ENCODE measurements around the gene NPFFR1.

NPFFR1 gene

GRCh38 chr10:70281609-70282008 lies 2.2 kb downstream of the NPFFR1 start:
- Histone ChIP-seq H3K23ac (ENCODE audit: low read length) (no peak overlapping the region), H2BK5ac (ENCODE audit: low read depth, low read length, poor library complexity) (no peak overlapping the region), H2AFZ (ENCODE audit: insufficient read depth, low read length, poor library complexity) (no peak overlapping the region), H3K79me1 (ENCODE audit: low read length) (no peaks in the 10 kb centered on the region), H2BK12ac (ENCODE audit: low read length) (no peak overlapping the region), H3K4ac (ENCODE audit: low read depth, low read length) (no peak overlapping the region), H4K8ac (ENCODE audit: low read depth, low read length) (no peak overlapping the region), H4K91ac (ENCODE audit: low read depth, low read length) (no peak overlapping the region), H2AK5ac (ENCODE audit: low read length) (no peak overlapping the region), H3K4me3 (ENCODE audit: low read depth, low read length) (no peak overlapping the region), H3K27me3 (ENCODE audit: insufficient read depth, low read length) (peaks cover 27% of the 10 kb centered on the region), H4K12ac (ENCODE audit: low read depth, low read length) (no peak overlapping the region), H3K9me3 (ENCODE audit: insufficient read depth, low read depth, low read length) (peaks cover 3% of the 10 kb centered on the region), H3K36me3 (ENCODE audit: control insufficient read depth in 1 of 2, insufficient read depth in 2 of 2, low read length in 2 of 2) (no peaks in the 10 kb centered on the region), H3K27ac (ENCODE audit: low read depth, low read length) (no peak overlapping the region), H3K4me1 (ENCODE audit: control insufficient read depth in 1 of 2, insufficient read depth in 2 of 2, low read length in 2 of 2) (peaks cover 0 to 3% of the 10 kb centered on the region in 2 experiments), H3K79me2 (ENCODE audit: control insufficient read depth, insufficient read depth, low read length, poor library complexity) (no peaks in the 10 kb centered on the region), H3K14ac (ENCODE audit: low read length) (no peak overlapping the region), H2BK120ac (ENCODE audit: insufficient read depth, low read length, poor library complexity) (no peak overlapping the region), H3K4me2 (ENCODE audit: low read length) (no peak overlapping the region), H3K18ac (ENCODE audit: low read length) (no peak overlapping the region), H3K9ac (ENCODE audit: low read length) (no peak overlapping the region)
- no peak for DNase-seq
- no CpG with 5 or more reads among the region's 1 CpG for WGBS (ENCODE audit: extremely low coverage, insufficient coverage, insufficient read length)

DNA sequence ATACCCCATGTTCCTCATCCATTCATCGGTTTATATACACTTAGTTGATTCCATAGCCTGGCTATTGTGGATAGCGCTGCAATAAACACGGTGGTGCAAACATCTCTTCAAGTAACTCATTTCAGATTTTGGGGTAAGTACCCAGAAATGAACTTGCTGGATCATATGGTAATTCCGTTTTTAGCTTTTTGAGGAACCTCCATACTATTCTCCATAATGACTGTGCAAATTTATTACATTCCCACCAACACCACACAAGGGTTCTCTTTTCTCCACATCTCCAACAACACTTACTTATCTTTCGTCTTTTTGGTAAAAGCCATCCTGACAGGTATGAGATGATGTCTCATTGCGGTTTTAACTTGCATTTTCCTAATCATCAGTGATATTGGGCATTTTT lies 3.7 kb downstream of the NPFFR1 start:
- Histone ChIP-seq H3K79me2 (ENCODE audit: control insufficient read depth, insufficient read depth, low read length, poor library complexity) (no peaks in the 10 kb centered on the region), H3K4ac (ENCODE audit: low read depth, low read length) (no peak overlapping the region)
- WGBS (ENCODE audit: extremely low coverage, insufficient coverage, insufficient read length): 100% methylated on average over 1 of the region's 6 CpGs

GRCh38 chr10:70277396-70278030 lies 6.3 kb downstream of the NPFFR1 start:
- Histone ChIP-seq H2BK12ac (ENCODE audit: low read length) (no peak overlapping the region), H2BK5ac (ENCODE audit: low read depth, low read length, poor library complexity) (no peak overlapping the region), H3K4me2 (ENCODE audit: low read length) (no peak overlapping the region), H3K23ac (ENCODE audit: low read length) (no peak overlapping the region), H3K4me3 (ENCODE audit: low read depth, low read length) (no peak overlapping the region), H4K91ac (ENCODE audit: low read depth, low read length) (no peak overlapping the region), H3K9me3 (ENCODE audit: insufficient read depth, low read depth, low read length) (no peaks in the 10 kb centered on the region), H3K79me2 (ENCODE audit: control insufficient read depth, insufficient read depth, low read length, poor library complexity) (no peaks in the 10 kb centered on the region), H3K4ac (ENCODE audit: low read depth, low read length) (no peak overlapping the region), H3K4me1 (ENCODE audit: control insufficient read depth in 1 of 2, insufficient read depth in 2 of 2, low read length in 2 of 2) (no peaks in the 10 kb centered on the region), H2AK5ac (ENCODE audit: low read length) (no peak overlapping the region), H3K36me3 (ENCODE audit: control insufficient read depth in 1 of 2, insufficient read depth in 2 of 2, low read length in 2 of 2) (no peaks in the 10 kb centered on the region), H3K14ac (ENCODE audit: low read length) (no peak overlapping the region), H3K27ac (ENCODE audit: low read depth, low read length) (no peak overlapping the region), H3K18ac (ENCODE audit: low read length) (no peak overlapping the region), H3K27me3 (ENCODE audit: insufficient read depth, low read length) (peaks cover 5% of the 10 kb centered on the region), H3K9ac (ENCODE audit: low read length) (no peak overlapping the region), H2BK120ac (ENCODE audit: insufficient read depth, low read length, poor library complexity) (no peak overlapping the region), H3K79me1 (ENCODE audit: low read length) (no peaks in the 10 kb centered on the region), H4K8ac (ENCODE audit: low read depth, low read length) (no peak overlapping the region), H2AFZ (ENCODE audit: insufficient read depth, low read length, poor library complexity) (no peak overlapping the region), H4K12ac (ENCODE audit: low read depth, low read length) (no peak overlapping the region)
- no peak for DNase-seq
- no CpG with 5 or more reads among the region's 3 CpGs for WGBS (ENCODE audit: extremely low coverage, insufficient coverage, insufficient read length)

More for the DNA sequence above, 3.7 kb downstream of the NPFFR1 start:
- Histone ChIP-seq H3K23ac (ENCODE audit: low read length) (no peak overlapping the region), H4K12ac (ENCODE audit: low read depth, low read length) (no peak overlapping the region), H3K4me2 (ENCODE audit: low read length) (no peak overlapping the region), H4K91ac (ENCODE audit: low read depth, low read length) (no peak overlapping the region), H3K18ac (ENCODE audit: low read length) (no peak overlapping the region), H3K4me3 (ENCODE audit: low read depth, low read length) (no peak overlapping the region), H3K36me3 (ENCODE audit: control insufficient read depth in 1 of 2, insufficient read depth in 2 of 2, low read length in 2 of 2) (no peaks in the 10 kb centered on the region), H2AK5ac (ENCODE audit: low read length) (no peak overlapping the region), H4K8ac (ENCODE audit: low read depth, low read length) (no peak overlapping the region), H2BK120ac (ENCODE audit: insufficient read depth, low read length, poor library complexity) (no peak overlapping the region), H3K27ac (ENCODE audit: low read depth, low read length) (no peak overlapping the region), H2BK5ac (ENCODE audit: low read depth, low read length, poor library complexity) (no peak overlapping the region), H3K14ac (ENCODE audit: low read length) (no peak overlapping the region), H2AFZ (ENCODE audit: insufficient read depth, low read length, poor library complexity) (no peak overlapping the region), H3K9me3 (ENCODE audit: insufficient read depth, low read depth, low read length) (peaks cover 3% of the 10 kb centered on the region), H3K79me1 (ENCODE audit: low read length) (no peaks in the 10 kb centered on the region), H3K27me3 (ENCODE audit: insufficient read depth, low read length) (peaks cover 24% of the 10 kb centered on the region), H2BK12ac (ENCODE audit: low read length) (no peak overlapping the region), H3K4me1 (ENCODE audit: control insufficient read depth in 1 of 2, insufficient read depth in 2 of 2, low read length in 2 of 2) (peaks cover 0 to 3% of the 10 kb centered on the region in 2 experiments), H3K9ac (ENCODE audit: low read length) (no peak overlapping the region)
- DNase-seq: no peak

GRCh38 chr10:70274643-70275042 lies 9.2 kb downstream of the NPFFR1 start:
- Histone ChIP-seq H4K8ac (ENCODE audit: low read depth, low read length) (no peak overlapping the region), H3K9me3 (ENCODE audit: insufficient read depth, low read depth, low read length) (no peaks in the 10 kb centered on the region), H3K27me3 (ENCODE audit: insufficient read depth, low read length) (no peaks in the 10 kb centered on the region), H4K91ac (ENCODE audit: low read depth, low read length) (no peak overlapping the region), H3K23ac (ENCODE audit: low read length) (no peak overlapping the region), H3K79me2 (ENCODE audit: control insufficient read depth, insufficient read depth, low read length, poor library complexity) (no peaks in the 10 kb centered on the region), H2BK120ac (ENCODE audit: insufficient read depth, low read length, poor library complexity) (no peak overlapping the region), H3K27ac (ENCODE audit: low read depth, low read length) (no peak overlapping the region), H3K9ac (ENCODE audit: low read length) (no peak overlapping the region), H2BK5ac (ENCODE audit: low read depth, low read length, poor library complexity) (no peak overlapping the region), H3K18ac (ENCODE audit: low read length) (no peak overlapping the region), H2BK12ac (ENCODE audit: low read length) (no peak overlapping the region), H3K4me2 (ENCODE audit: low read length) (no peak overlapping the region), H3K4me3 (ENCODE audit: low read depth, low read length) (no peak overlapping the region), H3K36me3 (ENCODE audit: control insufficient read depth in 1 of 2, insufficient read depth in 2 of 2, low read length in 2 of 2) (no peaks in the 10 kb centered on the region), H3K79me1 (ENCODE audit: low read length) (no peaks in the 10 kb centered on the region), H2AFZ (ENCODE audit: insufficient read depth, low read length, poor library complexity) (no peak overlapping the region), H3K14ac (ENCODE audit: low read length) (no peak overlapping the region), H4K12ac (ENCODE audit: low read depth, low read length) (no peak overlapping the region), H3K4me1 (ENCODE audit: control insufficient read depth in 1 of 2, insufficient read depth in 2 of 2, low read length in 2 of 2) (no peaks in the 10 kb centered on the region), H2AK5ac (ENCODE audit: low read length) (no peak overlapping the region), H3K4ac (ENCODE audit: low read depth, low read length) (no peak overlapping the region)
- WGBS (ENCODE audit: extremely low coverage, insufficient coverage, insufficient read length): no CpG with 5 or more reads among the region's 2 CpGs
- DNase-seq: no peak
